Adrenal gland (tissue), 5 donors: ENCODE measurements around the gene TAAR1.

Experiments used
- CTCF ChIP-seq, 6 experiments: fragments of 450-650 bp in 4 of 6; fragments of 200-600 bp in 2 of 6; sonication (generic) in 1 of 6; IDR thresholded peaks; 1 replicate in 5 of 6; 2 replicates in 1 of 6; pipeline versions ENCODE4 v1.5.1 to v1.8.0; 2016 to 2021; ENCODE audit warnings: antibody characterized with exemption in 6 of 6, mild to moderate bottlenecking in 2 of 6, moderate library complexity in 1 of 6
- POLR2A ChIP-seq, 2 donors: fragments of 450-650 bp; IDR thresholded peaks; one replicate each; pipeline ENCODE4 v1.6.1; 2017; ENCODE audit warnings: antibody characterized with exemption in 2 of 2, mild to moderate bottlenecking in 2 of 2, moderate library complexity in 1 of 2
- donor health status: DM: no; HTN: no; CAD: no.

GRCh38 chr6:132664309-132665034 lies 5.5 kb upstream of the TAAR1 start:
- no peak for TF ChIP-seq POLR2A (IDR thresholded peaks at IDR 0.05)
- no peak for TF ChIP-seq CTCF (IDR thresholded peaks at IDR 0.05)
